GM19452 (cell line): ENCODE data around the gene ARFGEF3.
"Not testable (repeated sequence)": the region's sequence is repeated elsewhere in the genome, so short reads cannot be mapped to it uniquely, and the experiment has no call there.

Experiments
- ATAC-seq: cut with Tn5 transposase; IDR thresholded peaks from one replicate; pipeline ENCODE4 v1.9.1; 2021; ENCODE audit not compliant: unreplicated experiment

The ARFGEF3 gene

GRCh38 chr6:138345565-138346285 is 184.0 kb downstream of the ARFGEF3 start:
- no peak for ATAC-seq

- ATAC-seq: no peak
These were observed 184.8 kb downstream of the ARFGEF3 start for GRCh38 chr6:138346302-138347195.

GRCh38 chr6:138347864-138348263 is 186.1 kb downstream of the ARFGEF3 start:
- no peak for ATAC-seq

- ATAC-seq: no peak
These were observed 188.2 kb downstream of the ARFGEF3 start for GRCh38 chr6:138349891-138350290.

GRCh38 chr6:138357928-138358327 is 196.2 kb downstream of the ARFGEF3 start:
- no peak for ATAC-seq

- not testable (repeated sequence) for ATAC-seq
These were observed 206.9 kb downstream of the ARFGEF3 start for GRCh38 chr6:138368684-138369083.

GRCh38 chr6:138370631-138371451 is 209.1 kb downstream of the ARFGEF3 start:
- ATAC-seq: no peak

GRCh38 chr6:138371452-138371711 is 209.6 kb downstream of the ARFGEF3 start:
- ATAC-seq: no peak

GRCh38 chr6:138371720-138372119 is 210.0 kb downstream of the ARFGEF3 start:
- no peak for ATAC-seq

- ATAC-seq: no peak
These were observed 211.1 kb downstream of the ARFGEF3 start for GRCh38 chr6:138372711-138373463.

GRCh38 chr6:138374230-138374629 is 212.5 kb downstream of the ARFGEF3 start:
- ATAC-seq: no peak

GRCh38 chr6:138374815-138375214 is 213.1 kb downstream of the ARFGEF3 start:
- no peak for ATAC-seq

GRCh38 chr6:138377042-138377441 is 215.3 kb downstream of the ARFGEF3 start:
- ATAC-seq: no peak

- ATAC-seq: no peak
These were observed 216.1 kb downstream of the ARFGEF3 start, which contains the start of gene SMIM28 for GRCh38 chr6:138377844-138378243. Gene SMIM28, plus strand, starts transcription at chr6:138377905. Its CDS starts 168 bp downstream, at chr6:138378073.

GRCh38 chr6:138378463-138378862 is 216.7 kb downstream of the ARFGEF3 start:
- ATAC-seq: no peak

- no peak for ATAC-seq
These were observed 220.9 kb downstream of the ARFGEF3 start for GRCh38 chr6:138382498-138383265.

GRCh38 chr6:138383776-138384175 is 222.0 kb downstream of the ARFGEF3 start:
- no peak for ATAC-seq

GRCh38 chr6:138386897-138387296 is 225.2 kb downstream of the ARFGEF3 start:
- no peak for ATAC-seq

GRCh38 chr6:138387577-138388368 is 226.0 kb downstream of the ARFGEF3 start:
- no peak for ATAC-seq
